Chondrocyte (in vitro differentiated cells): Measurements from ENCODE around the gene RHOU. TPM values are rescaled to one million over a fixed set of nuclear protein-coding genes. Genes with fewer than 3 reads are reported as not detected.

Experiments used
- DNase-seq: peaks from one replicate; pipeline ENCODE4 v3.0.0; 2021; ENCODE audit warnings: mixed read lengths, low spot score
- H3K27ac Mint-ChIP-seq: one replicate; pipeline ENCODE4 v1.8.0; 2021; ENCODE audit warnings: mild to moderate bottlenecking, moderate library complexity, mixed read lengths; ENCODE audit not compliant: unreplicated experiment
- H3K27me3 Mint-ChIP-seq: 2 replicates; pipeline ENCODE4 v1.8.0; 2021; ENCODE audit warnings: low read depth, mixed read lengths
- H3K36me3 Mint-ChIP-seq: 2 replicates; pipeline ENCODE4 v1.8.0; 2021; ENCODE audit warnings: low read depth, mixed read lengths
- H3K4me1 Mint-ChIP-seq: 2 replicates; pipeline ENCODE4 v1.8.0; 2021; ENCODE audit warnings: low read depth, mild to moderate bottlenecking, mixed read lengths
- H3K4me3 Mint-ChIP-seq: one replicate; pipeline ENCODE4 v1.8.0; 2021; ENCODE audit warnings: mild to moderate bottlenecking, moderate library complexity, mixed read lengths; ENCODE audit not compliant: unreplicated experiment
- H3K9me3 Mint-ChIP-seq: 2 replicates; pipeline ENCODE4 v1.8.0; 2021; ENCODE audit warnings: low read depth, mixed read lengths
- CTCF ChIP-seq: fragments of 200-600 bp; sonication (generic); IDR thresholded peaks from 2 replicates; pipeline ENCODE4 v1.5.0; 2021; ENCODE audit warnings: antibody characterized with exemption, mild to moderate bottlenecking, moderate library complexity
- total RNA-seq: library from RNA; stranded (reverse); gene quantifications from 3 replicates; pipeline ENCODE4 v1.2.1, GENCODE V29; 2021

Gene RHOU
- total RNA-seq, 1 donor from 2014 or later: 5.9 TPM

DNA sequence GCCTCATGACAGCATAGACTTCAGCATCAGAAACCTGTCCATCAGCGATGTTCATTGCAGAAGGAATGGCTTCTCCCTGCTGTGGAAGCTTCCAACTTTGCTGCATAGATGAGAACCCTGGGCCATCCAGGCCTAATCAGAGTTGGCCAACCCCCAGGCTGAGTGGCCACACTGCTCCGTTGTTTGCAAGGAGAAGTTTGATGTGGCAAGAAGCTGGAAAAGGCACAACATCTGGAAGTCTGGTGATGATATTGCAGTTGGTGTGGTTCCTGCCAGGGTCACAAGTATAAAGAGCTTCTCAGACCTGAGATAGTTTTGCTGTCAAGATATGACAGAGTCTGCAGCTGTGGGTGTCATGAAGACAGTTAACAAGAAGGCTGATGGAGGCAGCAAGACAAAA lies 41.2 kb downstream of the RHOU start:
- peaks cover 5% of the 10 kb centered on the region for H3K27me3 Mint-ChIP-seq

DNA sequence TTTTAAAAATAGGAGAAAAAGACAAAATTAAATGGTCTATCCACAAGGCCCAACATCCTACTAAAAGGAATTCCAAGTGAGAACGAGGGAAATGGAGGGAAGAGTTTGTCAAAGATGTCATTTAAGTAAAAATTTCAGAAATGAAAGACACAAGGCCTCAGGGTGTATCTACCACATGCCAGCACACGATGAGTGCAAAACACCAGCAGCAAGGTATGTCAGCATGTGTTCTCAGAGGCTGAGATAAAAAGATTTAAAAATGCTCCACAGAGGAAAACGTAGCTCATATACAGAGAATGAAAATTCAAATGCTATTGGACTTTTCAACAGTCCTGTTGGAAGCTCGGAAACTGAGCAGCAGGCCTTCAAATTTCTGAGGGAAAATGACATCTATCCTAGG lies 42.0 kb downstream of the RHOU start:
- no peak for DNase-seq
- Mint-ChIP-seq H3K27me3 (peaks cover 5% of the 10 kb centered on the region), H3K36me3 (peaks cover 2% of the 10 kb centered on the region), H3K9me3 (no peaks in the 10 kb centered on the region), H3K4me1 (no peaks in the 10 kb centered on the region), H3K27ac (no peak overlapping the region), H3K4me3 (no peak overlapping the region)
- TF ChIP-seq CTCF: no peak

More for the DNA sequence above, 41.2 kb downstream of the RHOU start:
- Mint-ChIP-seq H3K4me3 (no peak overlapping the region), H3K4me1 (no peaks in the 10 kb centered on the region), H3K27ac (no peak overlapping the region), H3K36me3 (peaks cover 2% of the 10 kb centered on the region), H3K9me3 (no peaks in the 10 kb centered on the region)
- DNase-seq: no peak
- no peak for TF ChIP-seq CTCF

DNA sequence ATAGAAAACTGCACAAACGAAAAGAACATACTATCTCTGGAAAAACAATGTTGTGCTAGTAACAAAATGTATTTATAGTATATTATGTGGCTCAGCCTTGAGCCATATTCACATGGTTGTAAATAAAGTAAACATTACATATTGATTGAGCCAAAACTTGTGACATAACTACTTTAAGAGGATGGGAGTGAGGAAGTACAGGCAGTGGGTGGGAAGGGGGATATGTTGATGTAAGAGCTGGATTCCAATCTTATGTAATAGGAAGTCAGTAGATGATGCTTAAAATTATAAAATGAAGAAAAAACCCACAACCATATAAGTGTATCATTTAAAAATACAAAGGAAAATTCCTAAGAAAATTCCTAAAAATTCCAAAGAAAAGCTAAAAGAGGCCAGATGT lies 42.7 kb downstream of the RHOU start:
- no peaks in the 10 kb centered on the region for H3K4me1 Mint-ChIP-seq
- H3K4me3 Mint-ChIP-seq: no peak overlapping the region
- no peak for TF ChIP-seq CTCF
- peaks cover 5% of the 10 kb centered on the region for H3K27me3 Mint-ChIP-seq
- no peaks in the 10 kb centered on the region for H3K9me3 Mint-ChIP-seq
- no peak for DNase-seq
- H3K36me3 Mint-ChIP-seq: peaks cover 2% of the 10 kb centered on the region
- no peak overlapping the region for H3K27ac Mint-ChIP-seq

DNA sequence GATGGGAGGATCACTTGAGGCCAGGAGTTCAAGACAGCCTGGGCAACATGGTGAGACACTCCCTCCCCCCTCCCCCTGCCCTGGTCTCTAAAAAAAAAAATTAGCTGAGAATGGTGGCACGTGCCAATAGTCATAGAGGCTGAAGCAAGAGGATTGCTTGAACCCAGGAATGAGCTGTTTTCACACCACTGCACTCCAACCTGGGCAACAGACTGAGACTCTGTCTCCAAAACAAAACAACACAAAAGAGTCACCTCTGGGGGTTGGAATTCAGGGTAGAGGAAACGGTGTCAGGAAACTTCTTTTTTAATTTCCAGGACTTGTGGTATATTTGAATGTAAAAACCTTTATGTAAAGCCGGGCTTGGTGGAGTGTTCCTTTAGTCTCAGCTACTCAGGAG lies 43.2 kb downstream of the RHOU start:
- Mint-ChIP-seq H3K4me3 (no peak overlapping the region), H3K27me3 (peaks cover 5% of the 10 kb centered on the region), H3K36me3 (peaks cover 2% of the 10 kb centered on the region), H3K27ac (no peak overlapping the region), H3K9me3 (no peaks in the 10 kb centered on the region), H3K4me1 (no peaks in the 10 kb centered on the region)
- no peak for DNase-seq
- no peak for TF ChIP-seq CTCF

DNA sequence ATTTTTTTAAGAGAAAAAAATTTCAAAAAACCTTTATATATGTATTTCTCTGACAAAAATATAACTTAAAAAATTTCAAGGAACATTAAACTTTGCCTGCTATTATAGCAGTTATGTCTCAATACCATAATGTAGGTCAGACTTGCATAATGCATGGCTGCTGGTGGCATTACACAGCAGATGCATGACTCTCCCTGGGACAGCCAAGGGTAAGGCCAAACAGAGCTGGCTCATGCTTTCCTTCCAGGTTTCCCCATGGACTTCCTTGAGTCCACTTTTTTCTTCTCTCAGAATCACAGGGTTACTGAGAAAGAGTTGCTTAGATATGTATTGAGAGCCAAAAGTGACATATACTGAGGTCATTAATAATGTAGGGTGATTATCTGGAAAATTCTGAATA lies 43.7 kb downstream of the RHOU start:
- Mint-ChIP-seq H3K27me3 (peaks cover 5% of the 10 kb centered on the region), H3K4me1 (no peaks in the 10 kb centered on the region), H3K36me3 (peaks cover 2% of the 10 kb centered on the region), H3K4me3 (no peak overlapping the region), H3K9me3 (no peaks in the 10 kb centered on the region), H3K27ac (no peak overlapping the region)
- no peak for DNase-seq
- no peak for TF ChIP-seq CTCF
